K562 treated with DMSO at 1 percent for 12 hours (cell line): ENCODE measurements around the gene CEACAM6. TPM values are rescaled to one million over a fixed set of nuclear protein-coding genes. Genes with fewer than 3 reads are reported as not detected.

Experiments
- total RNA-seq: library from RNA; unstranded; fragments of 300-600 nt; gene quantifications from 2 replicates; pipeline ENCODE4 v1.2.3, GENCODE V29; 2022; ENCODE audit not compliant: insufficient read depth

CEACAM6 gene
- not detected in 2 replicates for total RNA-seq

GRCh38 chr19:41755328-41755913 is at the start of gene CEACAM6:
TSS of gene CEACAM6 (plus strand) at chr19:41755530. CDS start at chr19:41755639, 109 bp downstream.

GRCh38 chr19:41708481-41708880 is 46.8 kb upstream of the CEACAM6 start, which contains the start of gene CEACAM5:
TSS of gene CEACAM5 (plus strand) at chr19:41708626. CDS start at chr19:41708732, 106 bp downstream.

GRCh38 chr19:41796362-41796761 is 41.0 kb downstream of the CEACAM6 start, which contains the start of gene CEACAM3:
TSS of gene CEACAM3 (plus strand) at chr19:41796587. CDS start at chr19:41796678, 91 bp downstream.

Other genes starting within 250 kb of the CEACAM6 start
- 1.4 and 1.6 TPM in 2 replicates for gene CEACAM21, start 179.4 kb upstream of the CEACAM6 start, total RNA-seq
- not detected in 2 replicates for gene CEACAM4, start 128.5 kb upstream of the CEACAM6 start, total RNA-seq
- gene CEACAM7, start 67.3 kb upstream of the CEACAM6 start, total RNA-seq = not detected in 2 replicates
- not detected in 2 replicates for gene CEACAM5, start 46.9 kb upstream of the CEACAM6 start, total RNA-seq
- gene CEACAM3, start 41.1 kb downstream of the CEACAM6 start, total RNA-seq = not detected in 2 replicates
- gene LYPD4, start 89.2 kb downstream of the CEACAM6 start, total RNA-seq = not detected in 2 replicates
- not detected in 2 replicates for gene DMRTC2, start 89.5 kb downstream of the CEACAM6 start, total RNA-seq
- 3,742 and 5,945 TPM in 2 replicates for gene RPS19, start 104.7 kb downstream of the CEACAM6 start, total RNA-seq
- not detected in 2 replicates for gene CD79A, start 121.7 kb downstream of the CEACAM6 start, total RNA-seq
- gene ARHGEF1, start 127.7 kb downstream of the CEACAM6 start, total RNA-seq = 83.2 and 94.1 TPM in 2 replicates
- 0.41 and 0.53 TPM in 2 replicates for gene ERFL, start 172.9 kb downstream of the CEACAM6 start, total RNA-seq
- 140 and 218 TPM in 2 replicates for gene RABAC1, start 203.8 kb downstream of the CEACAM6 start, total RNA-seq
- gene ATP1A3, start 238.7 kb downstream of the CEACAM6 start, total RNA-seq = 0.70 and 0.97 TPM in 2 replicates